ENCODE measurements around the gene FN3K.
A peak's percentile ranks its signal among the peaks of the same experiment; 100 is the strongest.
"Not testable (repeated sequence)": the region's sequence is repeated elsewhere in the genome, so short reads cannot be mapped to it uniquely, and the experiment has no call there.

The FN3K gene

DNA sequence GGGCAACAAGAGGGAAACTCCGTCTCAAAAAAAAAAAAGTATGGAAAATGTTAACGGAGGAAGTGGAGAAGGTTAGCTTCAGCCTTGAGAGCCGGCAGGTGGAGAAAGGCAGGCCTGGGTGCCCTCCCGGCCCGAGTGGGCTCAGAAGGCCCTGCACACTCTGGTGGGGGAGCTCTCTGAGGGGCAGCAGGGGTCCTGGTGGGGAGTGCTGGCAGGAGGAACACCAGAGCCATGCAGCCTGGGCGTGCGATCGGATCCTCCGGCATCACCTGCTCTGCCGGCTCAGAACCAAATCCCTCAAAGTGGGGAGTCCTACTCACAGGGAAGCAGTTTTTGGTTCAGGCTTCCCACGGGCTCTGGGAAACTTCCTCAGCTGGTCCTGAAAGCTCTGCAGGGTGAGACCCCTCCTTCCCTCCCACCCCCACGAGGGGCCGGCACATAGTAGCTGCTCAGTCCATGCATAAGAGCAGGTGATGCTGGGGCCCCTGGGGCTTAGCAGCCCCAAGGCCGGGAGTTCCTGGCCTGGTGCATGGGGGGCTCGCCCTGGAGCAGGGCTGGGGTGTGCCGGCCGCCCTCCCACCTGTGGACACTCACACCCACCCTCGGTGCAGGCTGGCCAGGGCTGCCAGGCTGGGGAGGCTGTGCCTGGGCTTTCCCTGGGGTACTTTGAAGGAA, 1.2 kb downstream of the FN3K start:
- DNase-seq: no peak

DNA sequence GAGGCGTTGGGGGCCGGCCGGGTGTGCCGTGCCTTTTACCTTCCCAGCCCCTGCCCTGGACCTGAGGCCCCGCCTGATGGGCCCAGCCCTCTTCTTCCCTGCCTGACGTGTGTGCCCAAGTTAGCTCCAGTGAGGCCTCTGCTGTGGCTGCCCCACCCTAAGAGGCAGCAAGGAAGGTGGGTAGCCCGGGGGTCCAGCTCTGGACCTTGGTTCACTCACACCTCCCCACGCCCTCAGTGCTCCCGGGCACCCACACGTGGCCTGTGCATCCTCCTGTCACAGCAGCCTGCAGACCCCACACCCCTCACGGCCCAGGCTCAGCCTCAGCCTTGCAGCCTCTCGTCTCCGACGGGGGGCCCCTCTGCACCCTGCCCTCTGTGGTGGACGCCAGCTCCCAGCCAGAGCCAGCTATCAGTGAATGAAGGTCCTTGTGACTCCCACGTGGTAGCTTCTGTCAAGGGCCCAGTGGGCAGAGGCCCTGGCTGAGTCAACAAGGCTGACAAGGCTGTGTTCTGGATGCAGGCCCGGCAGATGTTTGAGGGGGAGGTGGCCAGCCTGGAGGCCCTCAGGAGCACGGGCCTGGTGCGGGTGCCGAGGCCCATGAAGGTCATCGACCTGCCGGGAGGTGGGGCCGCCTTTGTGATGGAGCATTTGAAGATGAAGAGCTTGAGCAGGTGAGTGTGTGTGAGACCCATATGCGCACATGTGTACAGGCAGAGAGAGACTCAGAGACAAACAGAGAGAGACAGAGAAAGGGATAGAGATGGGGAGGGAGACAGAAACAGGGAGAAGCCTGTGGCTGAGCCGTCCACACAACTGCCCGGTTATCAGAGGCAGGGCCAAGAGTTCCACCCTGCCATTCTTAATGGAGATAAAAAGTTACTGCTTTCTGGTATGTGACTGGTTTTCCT, 2.8 kb downstream of the FN3K start:
- DNase-seq: peak; percentile 15 to 98 (median 91)

DNA sequence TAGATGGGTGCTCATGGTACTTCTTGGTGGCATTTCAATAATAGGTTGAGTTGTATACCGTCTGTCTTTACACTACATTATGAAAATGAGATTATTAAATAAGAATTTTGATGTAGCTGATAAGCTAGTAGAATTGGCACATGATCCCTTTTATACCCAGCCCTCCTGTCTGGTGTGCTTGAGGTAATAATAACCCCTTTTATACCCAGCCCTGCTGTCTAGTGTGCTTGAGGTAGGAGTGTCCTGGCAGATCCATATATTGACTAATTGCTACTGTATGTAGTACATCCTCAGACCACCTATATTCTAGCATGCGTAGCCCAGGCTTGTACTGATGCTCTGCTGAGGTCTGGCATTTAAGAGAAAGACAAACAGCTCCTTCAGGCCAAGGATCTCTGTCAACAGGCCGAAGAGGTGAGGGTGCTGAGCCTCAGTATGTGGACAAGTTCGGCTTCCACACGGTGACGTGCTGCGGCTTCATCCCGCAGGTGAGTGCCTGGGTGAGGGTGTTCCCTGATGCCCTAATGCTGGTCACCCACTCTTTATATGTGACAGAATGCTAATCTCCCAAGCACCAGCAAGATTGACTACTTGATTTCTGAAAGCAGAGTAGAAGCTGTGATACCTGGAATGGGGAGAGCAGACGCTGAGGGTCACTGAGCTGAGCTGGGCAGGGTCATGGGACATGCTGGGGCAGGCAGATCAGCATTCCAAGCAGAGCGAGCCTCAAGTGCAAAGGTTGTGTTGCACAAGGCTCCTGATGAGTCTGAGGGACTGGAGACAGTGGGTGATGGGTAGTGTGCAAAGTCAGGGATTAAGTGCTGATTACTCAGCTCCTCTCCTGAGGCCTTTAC, 5.7 kb downstream of the FN3K start:
- DNase-seq: no peak

DNA sequence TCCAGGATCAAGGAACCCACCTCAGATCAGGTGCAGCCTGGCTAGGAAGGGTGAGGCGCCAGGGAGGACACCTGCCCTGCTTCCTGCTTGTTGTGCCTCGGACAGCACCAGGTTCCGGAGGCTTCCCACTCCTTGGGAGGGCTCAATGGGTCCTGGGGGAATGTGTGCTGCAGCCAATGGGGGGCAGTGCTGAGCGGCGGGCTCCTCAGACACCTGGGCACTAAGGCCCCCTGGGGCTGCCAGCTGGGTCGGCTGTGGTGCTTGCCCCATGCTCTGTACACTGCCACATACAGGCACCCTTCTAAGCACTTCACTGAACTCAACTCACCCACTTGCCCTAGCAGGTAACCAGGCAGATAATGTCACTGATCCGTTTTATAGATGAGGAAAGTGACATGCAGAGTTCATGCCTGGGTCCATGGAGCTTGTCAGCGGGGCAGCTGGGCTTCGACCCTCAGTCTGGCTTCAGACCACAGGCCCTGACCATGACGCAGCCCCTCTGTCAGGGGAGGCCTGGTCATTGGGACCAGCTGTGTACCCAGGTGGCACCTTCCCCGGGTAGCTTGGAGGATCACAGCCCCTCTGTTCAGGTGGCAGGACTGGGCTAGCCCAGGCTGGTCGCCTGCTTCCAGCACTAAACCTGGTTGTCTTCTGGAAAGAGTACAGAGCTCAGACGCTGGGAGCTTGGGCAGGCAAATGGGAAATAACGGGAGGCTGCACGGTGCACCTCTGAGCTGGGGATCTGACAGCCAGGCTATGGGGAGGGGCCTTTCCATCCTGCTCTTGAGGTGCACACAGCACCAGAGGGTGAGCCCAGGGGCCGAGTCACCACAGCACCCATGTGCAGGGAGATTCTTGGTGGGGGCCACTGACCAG, 8.2 kb downstream of the FN3K start:
- DNase-seq: no peak

DNA sequence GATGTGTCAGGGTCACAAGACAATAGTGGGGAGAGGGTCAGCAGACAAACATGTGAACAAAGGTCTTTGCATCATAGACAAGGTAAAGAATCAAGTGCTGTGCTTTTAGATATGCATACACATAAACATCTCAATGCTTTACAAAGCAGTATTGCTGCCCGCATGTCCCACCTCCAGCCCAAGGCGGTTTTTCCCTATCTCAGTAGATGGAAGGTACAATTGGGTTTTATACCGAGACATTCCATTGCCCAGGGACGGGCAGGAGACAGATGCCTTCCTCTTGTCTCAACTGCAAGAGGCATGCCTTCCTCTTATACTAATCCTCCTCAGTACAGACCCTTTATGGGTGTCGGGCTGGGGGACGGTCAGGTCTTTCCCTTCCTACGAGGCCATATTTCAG, 9.3 kb downstream of the FN3K start:
- not testable (repeated sequence) for DNase-seq

DNA sequence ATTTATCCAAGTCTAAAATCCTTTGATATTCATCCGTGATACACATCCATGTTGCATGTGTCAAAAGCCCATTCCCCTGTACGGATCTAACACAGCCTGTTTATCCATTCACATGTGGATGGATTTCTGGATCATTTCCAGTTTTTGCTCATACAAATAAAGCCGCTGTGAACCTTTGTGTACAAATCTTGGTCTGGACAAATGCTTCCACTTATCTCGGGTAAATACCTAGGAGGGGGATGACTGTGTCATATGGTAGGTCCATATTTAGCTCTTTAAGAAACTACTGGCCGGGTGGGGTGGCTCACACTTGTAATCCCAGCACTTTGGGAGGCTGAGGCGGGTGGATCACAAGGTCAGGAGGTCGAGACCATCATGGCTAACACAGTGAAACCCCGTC, 10.1 kb downstream of the FN3K start:
- DNase-seq: no peak

DNA sequence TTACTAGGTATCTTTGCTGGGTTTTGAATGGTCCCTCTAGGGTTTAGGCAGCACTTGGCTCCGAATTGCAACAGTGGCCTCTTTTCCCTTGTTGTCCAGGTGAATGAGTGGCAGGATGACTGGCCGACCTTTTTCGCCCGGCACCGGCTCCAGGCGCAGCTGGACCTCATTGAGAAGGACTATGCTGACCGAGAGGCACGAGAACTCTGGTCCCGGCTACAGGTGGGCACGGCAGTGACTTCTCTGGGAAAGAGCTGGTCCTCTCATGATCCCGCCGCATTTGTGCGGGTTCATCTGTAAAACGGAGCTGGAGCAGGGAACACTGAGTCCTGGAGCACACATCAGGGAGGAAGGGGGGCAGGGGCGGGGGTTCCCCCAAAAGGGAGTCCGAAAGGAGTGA, 13.3 kb downstream of the FN3K start:
- no peak for DNase-seq

DNA sequence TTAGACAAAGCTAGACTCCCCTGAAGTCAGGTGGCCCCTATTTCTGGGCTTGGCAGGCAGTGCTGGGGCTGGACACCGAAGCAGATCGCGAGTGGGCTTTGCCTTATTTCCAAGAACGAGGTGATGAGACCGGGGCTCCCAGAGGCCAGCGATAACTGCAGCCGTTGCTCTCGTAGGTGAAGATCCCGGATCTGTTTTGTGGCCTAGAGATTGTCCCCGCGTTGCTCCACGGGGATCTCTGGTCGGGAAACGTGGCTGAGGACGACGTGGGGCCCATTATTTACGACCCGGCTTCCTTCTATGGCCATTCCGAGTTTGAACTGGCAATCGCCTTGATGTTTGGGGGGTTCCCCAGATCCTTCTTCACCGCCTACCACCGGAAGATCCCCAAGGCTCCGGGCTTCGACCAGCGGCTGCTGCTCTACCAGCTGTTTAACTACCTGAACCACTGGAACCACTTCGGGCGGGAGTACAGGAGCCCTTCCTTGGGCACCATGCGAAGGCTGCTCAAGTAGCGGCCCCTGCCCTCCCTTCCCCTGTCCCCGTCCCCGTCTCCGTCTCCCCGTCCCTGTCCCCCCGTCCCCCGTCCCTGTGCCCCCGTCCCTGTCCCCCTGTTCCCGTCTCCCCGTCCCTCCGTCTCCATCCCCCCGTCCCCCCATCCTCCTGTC, 15.0 kb downstream of the FN3K start:
- DNase-seq: no peak

DNA sequence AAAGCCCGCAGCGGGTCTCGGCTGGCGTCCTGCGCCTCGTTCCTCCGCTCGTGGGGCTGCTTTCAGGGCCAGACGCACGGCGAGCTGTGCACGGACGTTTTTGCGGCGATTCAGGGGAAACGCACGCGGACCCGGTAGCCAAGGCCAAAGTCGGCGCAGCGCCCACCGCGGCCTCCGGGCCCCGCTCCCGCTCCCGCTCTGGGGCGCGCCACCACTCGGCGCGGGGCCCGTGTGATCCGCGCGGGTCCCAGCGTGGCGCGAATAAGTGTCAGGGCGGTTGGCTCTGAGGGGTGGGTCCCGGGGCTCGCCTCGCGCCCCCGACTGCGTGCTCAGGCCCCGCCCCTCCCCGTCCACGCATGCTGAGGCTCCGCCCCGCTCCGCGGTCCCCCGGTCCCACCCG, 15.8 kb downstream of the FN3K start:
- peak in 2 of 56 donors; percentile 48 to 60 for DNase-seq

DNA sequence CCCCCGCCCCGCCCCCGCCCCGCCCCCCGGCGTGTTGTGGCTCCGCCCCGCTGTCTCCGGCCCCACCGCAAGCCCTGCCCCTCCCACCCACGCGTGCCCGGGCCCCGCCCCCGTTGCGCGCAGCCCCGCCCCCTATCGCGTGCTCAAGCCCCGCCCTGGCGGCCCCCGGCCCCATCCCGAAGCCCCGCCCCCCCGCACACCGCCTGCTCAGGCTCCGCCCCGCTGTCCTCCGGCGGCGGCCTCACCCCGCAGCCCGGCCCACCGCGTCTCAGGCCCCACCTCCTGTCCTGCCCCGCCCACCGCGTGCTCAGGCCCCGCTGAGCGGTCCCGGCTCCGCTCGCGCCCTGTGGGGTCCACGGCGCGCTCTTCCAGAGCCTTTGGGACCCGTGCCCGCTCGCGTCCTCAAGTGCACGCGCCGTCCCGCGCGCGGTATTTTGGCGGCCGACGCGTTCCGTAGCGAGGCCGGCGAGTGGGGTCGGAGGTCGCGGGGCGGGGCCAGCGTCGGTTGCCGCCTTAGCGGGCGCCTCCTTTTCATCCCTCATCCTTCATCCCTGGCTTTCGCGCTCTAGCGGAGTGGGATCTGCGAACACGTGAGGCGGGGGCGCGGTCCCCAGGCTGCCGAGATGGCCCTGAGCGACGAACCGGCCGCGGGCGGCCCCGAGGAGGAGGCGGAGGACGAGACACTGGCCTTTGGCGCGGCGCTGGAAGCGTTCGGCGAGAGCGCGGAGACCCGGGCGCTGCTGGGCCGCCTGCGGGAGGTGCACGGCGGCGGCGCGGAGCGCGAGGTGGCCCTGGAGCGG, 16.4 kb downstream of the FN3K start, which contains the start of gene TBCD:
TBCD (plus strand) TSS at position 495 of the 800 bp plus-strand sequence; CDS start at position 624, 129 bp downstream.
- DNase-seq: peak in 55 of 56 donors; percentile 37 to 96 (median 87)

DNA sequence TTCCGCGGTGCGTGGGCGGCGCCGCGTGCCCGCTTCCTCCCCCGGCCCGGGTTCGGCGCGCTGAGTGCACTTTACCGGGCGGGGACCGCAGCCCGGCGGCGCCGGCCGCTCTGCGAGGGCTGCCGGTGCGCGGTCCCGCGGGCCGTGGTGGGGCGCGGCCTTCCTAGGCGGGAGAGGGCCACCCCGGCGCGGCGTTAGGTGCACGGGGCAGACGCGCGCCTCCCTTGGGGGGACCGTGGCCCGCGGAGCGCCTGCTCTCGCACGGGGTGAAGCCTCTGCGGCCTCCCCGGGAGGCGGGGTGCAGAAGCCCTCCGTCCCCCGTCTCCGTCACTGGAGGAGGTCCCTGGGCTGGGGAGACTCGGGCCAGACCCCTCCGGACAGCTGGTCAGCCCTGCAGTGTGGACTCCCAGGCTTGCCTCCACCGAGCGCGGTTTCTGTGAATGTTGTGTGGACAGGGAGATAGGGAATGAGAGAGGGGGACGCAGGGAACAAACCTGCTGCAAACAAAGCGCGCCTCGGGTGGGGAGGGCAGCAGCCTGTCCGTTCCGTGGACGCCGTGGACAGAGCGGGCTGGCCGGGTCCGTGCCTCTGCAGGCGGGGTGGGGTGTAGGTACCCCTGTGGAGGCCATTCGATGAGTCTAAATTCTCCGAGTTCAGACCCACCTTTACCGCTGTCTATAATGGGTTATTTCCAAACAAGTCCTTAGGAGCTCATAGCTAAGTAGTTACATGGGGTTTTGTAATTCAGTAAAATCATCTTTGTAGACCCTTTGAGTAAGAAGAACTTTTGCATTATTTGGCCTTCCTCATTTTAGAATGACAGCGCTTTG, 17.2 kb downstream of the FN3K start:
- DNase-seq: no peak

DNA sequence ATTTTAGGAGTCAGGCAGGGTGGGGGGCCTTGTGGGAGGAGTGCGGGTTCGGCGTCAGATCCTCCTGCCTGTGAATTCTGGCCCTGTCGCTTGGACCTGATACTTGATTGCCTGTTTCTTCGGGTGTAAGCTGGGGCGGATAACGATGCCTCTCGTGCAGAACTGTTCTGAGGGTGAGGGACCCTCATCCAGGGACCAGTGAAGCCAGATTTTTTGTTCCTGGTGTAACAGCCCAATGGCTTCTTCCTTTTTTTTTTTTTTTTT, 17.7 kb downstream of the FN3K start:
- no peak for DNase-seq

DNA sequence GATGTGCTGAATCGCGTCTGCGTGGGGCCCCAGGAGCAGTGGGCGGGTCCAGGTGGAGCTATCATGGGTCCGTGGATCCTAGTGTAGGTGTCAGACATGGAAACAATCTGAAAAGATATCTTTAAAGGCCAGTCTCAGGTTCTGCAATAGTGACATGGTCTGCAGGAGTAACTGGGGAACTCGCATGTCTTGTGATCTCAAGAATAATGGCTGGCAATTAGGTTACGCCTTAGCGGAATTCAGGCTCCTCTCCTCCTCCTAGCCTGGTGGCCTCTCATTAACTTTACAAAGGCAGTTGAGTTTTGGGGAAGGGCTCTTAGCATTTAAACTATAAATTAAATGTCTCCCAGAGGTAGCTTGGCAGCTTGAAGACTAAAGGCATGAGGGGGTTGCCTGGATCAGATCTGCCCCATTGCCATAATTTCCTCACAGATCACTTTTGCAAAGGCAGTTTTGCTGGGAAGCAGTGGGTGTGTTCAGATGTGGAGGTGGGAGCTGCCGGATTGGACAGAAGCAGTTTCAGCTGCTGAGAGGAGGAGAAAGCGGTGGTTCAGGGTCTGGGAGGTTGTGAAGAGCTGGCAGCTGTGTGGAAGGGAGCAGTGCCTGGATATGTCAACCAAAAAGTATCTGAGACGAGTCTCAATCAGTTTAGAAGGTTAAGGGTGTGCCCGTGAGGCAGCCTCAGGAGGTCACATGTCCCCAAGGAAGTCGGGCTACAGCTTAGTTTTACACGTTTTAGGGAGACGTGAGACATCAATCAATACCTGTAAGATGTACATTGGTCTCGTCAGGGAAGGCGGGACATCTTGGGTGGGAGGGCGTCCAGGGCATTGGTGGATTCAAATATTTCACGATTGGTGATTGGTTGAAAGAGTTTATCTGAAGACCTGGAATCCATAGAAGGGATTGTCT, 19.1 kb downstream of the FN3K start:
- DNase-seq: peak in 10 of 56 donors; percentile 12 to 75 (median 52)

DNA sequence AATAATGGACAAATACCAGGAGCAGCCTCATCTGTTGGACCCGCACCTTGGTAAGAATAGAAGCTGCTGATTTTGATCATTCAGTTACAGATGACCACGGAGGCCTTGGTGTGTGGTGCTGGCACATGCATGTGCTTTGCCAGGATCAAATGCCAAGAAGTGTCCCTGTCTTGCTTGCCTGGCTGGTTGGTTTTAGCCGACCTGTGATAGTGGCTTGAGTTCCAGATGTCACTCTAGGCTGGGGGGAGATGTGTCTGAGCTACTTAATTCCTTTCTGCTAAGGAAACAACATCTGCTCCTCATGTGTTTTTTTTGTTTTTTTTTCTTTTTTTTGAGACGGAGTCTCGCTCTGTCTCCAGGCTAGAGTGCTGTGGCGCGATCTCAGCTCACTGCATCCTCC, 20.8 kb downstream of the FN3K start:
- no peak for DNase-seq

DNA sequence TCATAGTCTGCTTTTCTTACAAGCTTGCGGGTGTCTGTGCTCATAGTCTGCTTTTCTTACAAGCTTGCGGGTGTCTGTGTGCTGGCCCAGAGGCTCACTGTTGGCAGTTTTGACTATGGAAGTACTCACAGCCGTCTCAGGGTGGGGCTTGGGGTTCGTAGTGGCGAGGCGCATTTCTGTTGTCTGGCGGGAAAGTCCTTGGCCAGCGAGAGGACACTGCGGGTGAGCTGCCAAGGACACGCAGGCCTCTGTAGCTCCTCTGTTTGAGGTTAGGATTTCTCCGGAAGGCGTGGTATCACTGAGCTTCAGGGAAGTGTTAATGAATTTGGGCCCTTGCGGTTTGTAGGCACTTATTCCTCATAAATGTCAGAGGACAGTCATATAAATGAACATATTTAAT, 30.0 kb downstream of the FN3K start:
- peak in 3 of 56 donors; percentile 12 to 17 (median 13) for DNase-seq

DNA sequence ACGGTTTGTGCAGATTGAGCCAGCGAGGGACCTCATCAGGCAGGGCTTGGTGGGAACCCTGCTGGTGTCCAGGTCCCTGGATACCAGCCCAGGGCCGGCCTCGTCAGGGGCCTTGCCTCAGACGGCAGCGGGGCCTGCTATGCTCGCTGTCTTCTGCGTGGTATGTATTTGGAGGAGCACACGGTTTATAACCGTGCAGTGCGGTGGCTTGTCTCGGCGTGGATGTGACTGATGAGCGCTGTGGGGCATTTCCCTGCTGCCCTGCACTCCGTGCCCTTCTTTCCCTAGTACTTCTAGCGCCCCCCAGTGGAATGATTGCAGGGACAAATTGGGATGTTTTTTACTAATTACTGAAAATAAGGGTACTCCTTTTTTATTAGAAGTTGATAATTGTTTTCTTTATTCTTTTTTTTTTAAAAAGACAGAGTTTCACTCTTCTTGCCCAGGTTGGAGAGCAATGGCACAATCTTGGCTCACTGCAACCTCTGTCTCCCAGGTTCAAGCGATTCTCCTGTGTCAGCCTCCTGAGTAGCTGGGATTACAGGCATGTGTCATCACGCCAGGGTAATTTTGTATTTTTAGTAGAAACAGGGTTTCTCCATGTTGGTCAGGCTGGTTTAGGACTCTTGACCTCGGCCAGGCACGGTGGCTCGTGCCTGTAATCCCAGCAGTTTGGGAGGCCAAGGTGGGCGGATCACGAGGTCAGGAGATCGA, 31.8 kb downstream of the FN3K start:
- peak in 33 of 56 donors; percentile 3 to 77 (median 43) for DNase-seq

DNA sequence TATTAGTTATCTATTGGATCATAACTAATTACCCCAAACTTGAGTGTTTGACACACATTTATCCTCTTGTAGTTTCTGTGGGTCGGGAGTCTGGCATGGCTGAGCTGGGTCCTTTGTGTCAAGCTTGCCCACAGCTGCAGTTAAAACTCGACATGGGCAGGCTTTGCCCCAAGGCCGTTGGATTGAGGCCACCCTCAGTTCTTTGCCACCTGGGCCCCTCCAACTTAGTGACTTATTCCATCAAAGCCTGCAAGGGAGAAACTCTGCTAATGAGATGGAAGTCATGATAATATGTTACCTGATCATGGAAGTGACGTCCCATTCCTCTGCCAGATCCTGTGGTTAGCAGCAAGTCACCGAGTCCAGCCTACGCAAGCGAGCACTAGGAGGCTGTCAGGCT, 33.6 kb downstream of the FN3K start:
- no peak for DNase-seq
